NCI-H2227 (cell line): ENCODE measurements around the gene DNAH2.
A peak's percentile ranks its signal among the peaks of the same experiment; 100 is the strongest.

Experiments
- DNase-seq: peaks from one replicate; lab custom pipeline; 2025; ENCODE audit not compliant: unreplicated experiment; lab: John Stamatoyannopoulos, UW

The DNAH2 gene

DNA sequence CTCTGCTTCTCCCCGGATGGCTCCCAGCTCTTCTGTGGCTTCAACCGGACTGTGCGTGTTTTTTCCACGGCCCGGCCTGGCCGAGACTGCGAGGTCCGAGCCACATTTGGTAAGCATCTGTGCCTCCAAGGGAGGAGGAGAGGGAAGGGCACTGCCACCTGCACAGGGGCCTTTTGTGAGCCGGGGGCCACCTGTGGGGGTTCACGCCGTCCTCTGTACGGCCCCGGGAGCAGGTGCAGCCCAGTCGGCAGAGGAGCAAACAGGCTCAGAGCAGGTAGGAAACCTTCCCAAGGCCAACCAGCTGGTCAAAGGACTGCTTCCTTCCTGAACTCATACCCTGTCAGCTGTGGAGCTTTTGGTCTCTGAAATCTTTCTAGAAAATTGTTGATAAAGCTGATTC lies 15.9 kb upstream of the DNAH2 start:
- no peak for DNase-seq

DNA sequence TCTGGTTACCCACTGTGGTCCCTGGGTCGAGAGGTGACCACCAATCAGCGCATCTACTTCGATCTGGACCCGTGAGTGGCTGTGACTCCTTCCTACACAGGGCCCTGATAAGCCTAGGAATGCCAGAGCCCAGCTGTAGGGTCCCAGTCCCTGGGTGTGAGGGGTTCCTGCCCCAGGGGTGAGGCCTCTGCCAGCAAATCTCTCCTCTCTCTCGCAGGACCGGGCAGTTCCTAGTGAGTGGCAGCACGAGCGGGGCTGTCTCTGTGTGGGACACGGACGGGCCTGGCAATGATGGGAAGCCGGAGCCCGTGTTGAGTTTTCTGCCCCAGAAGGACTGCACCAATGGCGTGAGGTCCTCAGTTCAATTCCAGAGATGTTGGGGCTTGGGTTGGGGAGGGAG lies 14.8 kb upstream of the DNAH2 start:
- no peak for DNase-seq

DNA sequence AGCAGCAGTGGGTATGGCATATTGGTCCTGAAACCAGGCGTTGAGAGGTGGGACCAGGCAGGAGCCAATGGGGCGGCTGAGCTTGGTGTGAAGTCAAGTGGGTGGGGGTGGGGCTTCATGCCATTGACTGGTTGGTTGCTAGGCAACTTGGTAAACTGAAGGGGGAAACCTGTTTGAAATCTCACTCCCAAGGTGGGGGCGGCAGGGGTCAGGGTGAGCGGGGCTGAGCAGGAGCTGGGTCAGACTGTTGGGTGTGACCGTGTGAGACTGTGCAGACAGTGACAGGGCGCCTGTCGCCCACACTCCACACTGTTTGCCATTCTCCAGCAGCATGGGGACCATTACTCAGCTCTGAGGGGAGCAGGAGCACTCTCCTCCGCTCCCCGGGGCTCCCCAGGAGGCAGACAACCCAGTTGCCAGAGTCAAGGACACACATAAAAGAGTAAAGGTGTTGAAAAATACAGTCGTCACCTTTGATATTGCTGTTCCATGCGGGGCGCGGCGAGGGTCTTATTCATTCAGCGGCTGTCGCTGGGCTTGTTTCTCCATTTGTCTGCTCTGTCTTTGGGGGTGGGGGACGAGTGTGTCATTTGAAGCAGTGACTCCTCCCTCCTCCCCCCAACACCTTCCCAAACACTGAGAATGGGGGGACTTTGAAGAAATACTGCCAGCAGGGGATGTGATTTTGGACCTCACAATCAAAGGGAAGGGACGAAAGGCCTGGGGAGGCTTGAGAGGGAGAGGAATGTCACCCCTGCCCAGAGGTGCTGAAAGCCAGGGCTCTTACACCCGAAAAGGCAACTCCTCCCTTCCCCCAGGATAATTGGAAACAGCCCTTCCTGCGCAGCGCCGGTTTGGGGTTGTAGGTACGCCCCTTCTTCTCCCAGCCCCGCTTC lies 13.7 kb upstream of the DNAH2 start:
- peak; percentile 89 for DNase-seq

DNA sequence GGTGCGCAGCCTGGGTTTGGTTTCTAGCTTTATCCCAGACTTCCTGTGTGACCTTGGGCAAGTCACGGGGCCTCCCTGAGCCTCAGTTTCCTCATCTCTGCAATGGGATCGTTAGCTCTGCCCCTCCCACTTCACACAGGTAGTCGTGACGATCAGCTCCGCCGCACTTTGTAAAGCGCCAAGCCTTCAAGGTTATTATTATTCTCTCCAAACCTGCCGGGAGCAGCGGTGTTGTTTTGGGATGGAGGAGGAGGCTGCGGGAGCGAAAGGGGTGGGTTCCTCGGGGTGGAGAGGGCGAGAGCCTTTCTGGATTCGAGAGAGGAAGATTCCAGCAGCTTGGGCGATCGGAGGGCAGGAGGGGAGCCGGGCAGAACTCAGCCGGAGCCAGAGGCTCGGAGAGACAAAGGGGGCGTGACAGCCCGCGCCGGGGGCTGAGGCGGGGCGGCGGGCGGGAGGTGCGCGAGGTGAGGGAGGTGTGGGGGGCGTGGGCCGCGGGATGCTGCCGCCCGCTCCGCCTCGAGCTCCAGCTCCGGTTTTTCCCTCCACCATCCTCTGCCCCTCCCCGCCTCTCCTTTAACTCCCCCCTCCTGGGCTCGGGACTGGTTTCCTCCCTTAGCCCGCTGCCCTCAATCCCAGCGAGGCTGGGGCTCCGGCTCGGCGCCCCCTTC lies 12.8 kb upstream of the DNAH2 start, which contains the start of gene EFNB3:
Gene EFNB3 (plus strand): TSS at position 602 of the 668 bp plus-strand sequence. CDS start 397 bp downstream, outside the sequence.
- peak; percentile 83 for DNase-seq

DNA sequence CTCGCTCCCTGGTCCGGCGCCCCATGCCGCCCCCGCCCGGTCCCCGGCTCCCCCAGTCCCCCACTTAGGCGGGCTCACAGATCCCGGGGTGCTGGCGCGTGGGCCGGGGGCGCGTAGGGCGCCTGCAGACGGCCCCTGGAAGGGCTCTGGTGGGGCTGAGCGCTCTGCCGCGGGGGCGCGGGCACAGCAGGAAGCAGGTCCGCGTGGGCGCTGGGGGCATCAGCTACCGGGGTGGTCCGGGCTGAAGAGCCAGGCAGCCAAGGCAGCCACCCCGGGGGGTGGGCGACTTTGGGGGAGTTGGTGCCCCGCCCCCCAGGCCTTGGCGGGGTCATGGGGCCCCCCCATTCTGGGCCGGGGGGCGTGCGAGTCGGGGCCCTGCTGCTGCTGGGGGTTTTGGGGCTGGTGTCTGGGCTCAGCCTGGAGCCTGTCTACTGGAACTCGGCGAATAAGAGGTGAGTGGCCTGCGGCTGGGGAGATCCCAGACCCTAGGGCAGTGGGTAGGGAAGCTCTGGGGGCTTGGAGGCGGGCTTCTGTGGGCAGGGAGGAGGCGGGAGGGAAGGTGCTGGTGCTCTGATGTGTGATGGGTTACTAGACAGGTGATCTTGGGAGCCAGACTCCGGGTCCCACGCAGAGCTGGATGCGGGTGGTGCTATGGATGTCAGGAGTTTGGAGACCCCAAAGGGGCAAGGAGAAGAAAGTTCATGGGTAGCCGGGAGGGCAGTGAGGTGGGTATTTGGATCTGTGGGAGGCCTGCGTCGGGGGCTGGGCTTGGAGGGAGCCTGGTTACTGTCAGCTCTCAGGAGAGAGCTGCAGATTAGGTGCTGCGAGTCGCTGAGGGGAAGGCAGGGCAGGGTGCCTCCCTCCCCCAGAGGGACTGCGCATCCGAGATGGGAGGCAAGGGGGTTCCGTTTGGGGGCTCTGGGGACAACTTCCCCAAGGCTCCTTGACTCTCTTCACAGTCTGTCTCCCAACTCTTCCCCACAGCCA lies 12.0 kb upstream of the DNAH2 start:
- DNase-seq, result peak; percentile 23

DNA sequence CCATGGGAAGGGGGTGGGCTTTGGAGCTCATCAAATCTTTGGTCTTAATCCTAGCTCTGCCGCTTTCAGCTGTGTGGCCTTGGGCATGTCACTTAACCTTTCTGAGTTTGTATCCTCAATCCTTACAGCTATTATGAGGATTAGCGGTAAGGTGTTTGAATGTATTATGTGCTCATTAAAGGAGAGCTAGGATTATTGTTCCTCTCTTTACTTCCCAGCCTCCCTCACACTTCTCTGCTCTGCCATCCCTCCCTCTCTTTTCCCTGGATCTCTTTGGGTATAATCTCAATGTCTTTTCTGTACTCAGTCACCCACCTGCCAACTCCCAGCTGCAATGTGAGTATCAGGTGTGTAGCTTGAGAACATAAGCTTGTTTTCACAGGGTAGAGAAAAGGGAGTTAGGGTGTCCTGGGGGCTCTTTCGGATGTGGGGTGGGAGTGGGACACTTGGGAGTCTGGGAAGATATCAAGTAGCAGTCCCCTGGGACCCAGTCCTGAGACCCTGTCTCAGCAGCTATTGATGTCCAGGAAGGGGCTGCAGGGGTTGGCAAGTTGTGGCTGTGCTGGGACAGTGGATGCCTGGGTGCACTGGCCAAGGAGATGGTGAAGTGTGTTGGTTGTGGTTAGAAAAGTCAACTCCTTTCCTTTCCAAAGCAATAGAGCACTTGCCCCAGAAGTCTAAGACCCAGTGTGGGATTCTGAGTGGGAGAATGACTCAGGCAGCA lies 10.8 kb upstream of the DNAH2 start:
- no peak for DNase-seq

DNA sequence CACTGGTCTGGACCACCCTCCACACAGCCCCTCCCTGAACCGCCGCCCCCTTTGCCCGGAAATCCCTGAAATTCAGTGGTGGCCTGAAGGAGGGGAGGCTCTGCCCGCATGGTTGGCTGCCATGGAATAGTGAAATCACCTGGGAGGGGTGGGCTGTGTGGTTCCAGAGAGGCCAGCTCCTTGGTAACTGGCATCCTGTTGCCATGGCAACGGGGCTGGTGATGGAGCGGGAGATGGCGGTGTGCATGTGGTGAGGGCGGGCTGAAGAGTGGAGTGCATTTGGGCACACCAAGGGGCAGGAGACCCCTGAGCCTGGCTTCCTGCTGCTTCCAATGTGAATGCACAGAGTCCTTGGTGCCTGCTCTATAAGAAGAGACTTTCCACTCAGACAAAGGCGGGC lies 10.1 kb upstream of the DNAH2 start:
- DNase-seq, result peak; percentile 84

DNA sequence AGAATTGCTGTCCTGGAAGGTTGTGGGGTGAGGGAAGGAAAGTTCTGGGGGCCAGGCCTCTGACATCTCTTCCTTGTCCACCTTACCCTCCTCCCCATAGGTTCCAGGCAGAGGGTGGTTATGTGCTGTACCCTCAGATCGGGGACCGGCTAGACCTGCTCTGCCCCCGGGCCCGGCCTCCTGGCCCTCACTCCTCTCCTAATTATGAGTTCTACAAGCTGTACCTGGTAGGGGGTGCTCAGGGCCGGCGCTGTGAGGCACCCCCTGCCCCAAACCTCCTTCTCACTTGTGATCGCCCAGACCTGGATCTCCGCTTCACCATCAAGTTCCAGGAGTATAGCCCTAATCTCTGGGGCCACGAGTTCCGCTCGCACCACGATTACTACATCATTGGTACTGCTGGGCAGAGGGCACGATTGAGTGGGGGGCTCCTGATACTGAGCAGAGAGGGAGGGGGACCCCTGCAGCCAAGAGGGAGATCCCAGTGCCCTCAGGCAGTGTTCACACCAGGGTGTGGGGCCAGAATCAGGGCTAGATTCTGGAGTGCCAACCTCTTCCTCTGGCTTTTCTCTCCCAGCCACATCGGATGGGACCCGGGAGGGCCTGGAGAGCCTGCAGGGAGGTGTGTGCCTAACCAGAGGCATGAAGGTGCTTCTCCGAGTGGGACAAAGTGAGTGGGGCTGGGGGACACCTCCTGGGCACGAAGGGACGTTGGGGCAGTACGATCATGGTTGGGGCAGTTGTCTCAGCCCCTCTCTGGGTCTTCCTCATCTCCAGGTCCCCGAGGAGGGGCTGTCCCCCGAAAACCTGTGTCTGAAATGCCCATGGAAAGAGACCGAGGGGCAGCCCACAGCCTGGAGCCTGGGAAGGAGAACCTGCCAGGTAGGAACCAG lies 9.4 kb upstream of the DNAH2 start:
- DNase-seq, result no peak

DNA sequence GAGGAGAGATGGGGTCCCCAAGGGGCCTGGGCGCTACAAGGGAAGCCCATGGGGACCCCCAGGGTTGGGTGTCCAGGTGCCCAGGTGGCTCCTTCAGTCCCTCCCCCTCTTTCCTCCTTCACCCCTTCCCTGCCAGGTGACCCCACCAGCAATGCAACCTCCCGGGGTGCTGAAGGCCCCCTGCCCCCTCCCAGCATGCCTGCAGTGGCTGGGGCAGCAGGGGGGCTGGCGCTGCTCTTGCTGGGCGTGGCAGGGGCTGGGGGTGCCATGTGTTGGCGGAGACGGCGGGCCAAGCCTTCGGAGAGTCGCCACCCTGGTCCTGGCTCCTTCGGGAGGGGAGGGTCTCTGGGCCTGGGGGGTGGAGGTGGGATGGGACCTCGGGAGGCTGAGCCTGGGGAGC lies 8.5 kb upstream of the DNAH2 start:
- DNase-seq, result no peak

DNA sequence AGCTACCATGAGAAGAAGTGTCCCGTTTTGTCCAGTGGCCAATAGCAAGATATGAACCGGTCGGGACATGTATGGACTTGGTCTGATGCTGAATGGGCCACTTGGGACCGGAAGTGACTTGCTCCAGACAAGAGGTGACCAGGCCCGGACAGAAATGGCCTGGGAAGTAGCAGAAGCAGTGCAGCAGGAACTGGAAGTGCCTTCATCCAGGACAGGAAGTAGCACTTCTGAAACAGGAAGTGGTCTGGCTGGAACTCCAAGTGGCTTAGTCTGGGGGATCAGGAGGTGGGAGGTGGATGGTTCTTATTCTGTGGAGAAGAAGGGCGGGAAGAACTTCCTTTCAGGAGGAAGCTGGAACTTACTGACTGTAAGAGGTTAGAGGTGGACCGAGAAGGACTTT lies 7.2 kb upstream of the DNAH2 start:
- no peak for DNase-seq

DNA sequence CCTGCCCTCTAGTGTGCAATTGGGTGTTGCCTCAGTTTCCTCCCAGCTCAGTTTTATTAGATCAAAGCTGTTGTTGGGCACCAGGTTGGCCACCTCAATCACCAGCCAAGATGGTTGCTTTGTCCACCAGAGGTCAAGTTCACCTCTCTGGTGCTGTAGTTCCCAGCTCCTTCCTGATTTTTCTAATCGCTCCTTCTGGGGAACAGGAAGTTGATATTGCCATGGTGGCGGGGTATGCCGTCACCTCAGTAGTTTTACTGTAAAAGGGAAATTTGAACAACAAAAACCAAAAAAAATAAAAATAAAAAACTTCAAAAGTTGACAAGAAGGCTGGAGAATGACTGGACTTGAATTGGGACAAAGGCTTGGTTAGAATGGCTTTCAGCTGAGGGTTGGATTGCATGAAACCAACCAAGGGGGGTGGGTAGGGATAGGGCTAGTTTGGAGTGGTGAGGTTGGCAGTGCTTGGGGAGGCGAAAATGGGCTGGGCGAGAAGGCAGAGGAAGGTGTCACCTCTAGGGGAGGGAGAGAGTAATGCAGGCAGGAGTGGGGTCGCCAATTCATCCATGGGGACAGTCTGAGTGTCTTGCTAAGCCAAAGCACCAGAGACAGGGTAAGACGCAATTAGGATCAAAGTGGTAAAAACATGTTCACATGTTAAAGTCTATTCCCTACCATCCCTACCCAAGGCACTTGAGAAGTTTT lies 6.3 kb upstream of the DNAH2 start:
- DNase-seq, result peak; percentile 8

DNA sequence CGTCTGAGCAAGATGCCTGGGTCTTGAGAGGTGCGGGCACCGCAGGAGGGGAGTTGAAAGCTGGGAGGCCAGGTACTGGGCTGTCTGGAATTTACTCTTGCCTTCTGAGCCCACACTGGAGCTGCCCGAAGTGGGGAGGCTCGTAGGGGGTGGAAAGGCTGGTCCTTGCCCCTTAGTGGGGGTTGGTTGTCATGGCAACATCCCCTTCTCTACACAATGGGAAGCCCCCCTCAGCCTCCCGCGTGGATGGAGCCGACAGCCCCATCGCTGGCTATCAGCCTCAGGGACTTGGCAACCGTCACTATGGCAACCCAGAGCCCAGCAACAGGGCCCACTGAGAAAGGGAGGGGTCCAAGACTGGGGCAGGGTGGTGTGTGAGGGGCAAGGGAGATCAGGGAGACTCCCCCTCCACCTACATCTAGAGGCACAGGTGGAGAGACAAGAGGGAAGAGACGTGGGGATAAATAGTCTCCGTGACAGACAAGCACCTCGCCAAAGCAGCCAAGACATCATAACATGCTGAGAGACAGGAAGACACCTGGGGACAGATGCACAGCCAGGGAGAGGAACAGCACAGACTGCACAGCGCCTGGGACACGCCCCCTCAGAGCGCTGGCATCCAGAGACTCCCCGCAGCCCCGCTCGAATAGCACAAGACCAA lies 5.3 kb upstream of the DNAH2 start:
- DNase-seq, result peak; percentile 67

DNA sequence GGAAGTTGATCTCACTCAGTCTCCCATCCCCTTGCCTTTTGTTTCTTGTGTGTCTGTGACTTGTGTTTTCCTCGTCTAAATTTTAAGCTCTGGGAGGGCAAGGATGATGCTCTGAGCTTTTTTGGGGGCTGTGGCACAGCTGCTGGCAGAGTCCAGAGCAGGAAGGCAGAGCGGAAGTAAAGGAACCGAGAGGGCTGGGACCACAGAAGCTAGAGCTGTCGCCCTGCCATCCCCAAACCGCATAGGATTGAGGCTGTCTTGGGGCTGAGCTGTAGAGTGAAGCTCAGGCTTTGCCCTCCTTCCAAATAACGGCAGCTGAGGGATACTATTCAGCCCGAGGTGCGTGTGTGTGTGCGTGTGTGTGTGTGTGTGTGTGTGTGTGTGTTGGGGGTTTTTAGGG lies 3.8 kb upstream of the DNAH2 start:
- DNase-seq, result no peak

DNA sequence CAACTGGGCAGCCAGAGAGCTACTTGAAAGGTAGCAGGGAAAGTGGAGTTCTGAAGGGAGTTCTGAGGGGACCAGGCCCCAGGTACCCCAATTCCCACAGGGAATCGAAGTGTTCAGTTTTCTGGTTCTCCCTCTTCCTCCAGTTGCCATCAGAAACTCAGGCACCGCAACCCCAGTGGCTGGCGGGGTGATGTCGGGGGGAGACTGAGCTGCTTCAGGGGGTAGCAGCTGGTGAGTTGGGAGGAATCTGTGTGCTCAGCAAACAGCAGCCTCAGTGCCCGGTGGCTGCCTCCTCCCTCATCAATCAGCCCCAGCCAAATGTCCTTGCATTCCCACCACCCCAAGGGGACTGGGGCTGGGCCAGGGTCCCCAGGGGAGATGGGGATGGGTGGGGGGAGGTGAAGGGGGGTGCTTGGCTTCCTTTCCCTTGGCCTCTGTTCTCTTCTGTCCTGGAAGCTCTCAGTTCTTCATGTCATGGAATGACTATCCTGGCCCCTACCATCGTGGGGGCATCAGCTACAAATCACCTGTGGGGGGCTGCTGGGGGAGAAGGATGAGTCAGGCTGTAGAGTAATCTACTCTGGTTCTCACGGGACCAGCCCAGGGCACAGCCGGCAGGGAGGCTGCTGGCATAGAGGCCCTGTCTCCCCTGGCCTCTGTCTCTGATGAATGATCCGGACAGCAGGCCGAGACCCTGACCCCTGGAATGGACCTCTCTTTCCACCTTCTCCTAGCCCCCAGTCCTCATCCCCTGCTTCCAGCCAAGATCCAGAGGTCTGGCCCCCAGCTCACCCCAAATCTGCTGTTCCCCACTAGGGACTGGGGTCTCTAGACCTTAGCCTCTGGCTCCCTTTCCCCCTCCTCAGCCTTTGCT lies 2.6 kb upstream of the DNAH2 start:
- peak; percentile 8 for DNase-seq

DNA sequence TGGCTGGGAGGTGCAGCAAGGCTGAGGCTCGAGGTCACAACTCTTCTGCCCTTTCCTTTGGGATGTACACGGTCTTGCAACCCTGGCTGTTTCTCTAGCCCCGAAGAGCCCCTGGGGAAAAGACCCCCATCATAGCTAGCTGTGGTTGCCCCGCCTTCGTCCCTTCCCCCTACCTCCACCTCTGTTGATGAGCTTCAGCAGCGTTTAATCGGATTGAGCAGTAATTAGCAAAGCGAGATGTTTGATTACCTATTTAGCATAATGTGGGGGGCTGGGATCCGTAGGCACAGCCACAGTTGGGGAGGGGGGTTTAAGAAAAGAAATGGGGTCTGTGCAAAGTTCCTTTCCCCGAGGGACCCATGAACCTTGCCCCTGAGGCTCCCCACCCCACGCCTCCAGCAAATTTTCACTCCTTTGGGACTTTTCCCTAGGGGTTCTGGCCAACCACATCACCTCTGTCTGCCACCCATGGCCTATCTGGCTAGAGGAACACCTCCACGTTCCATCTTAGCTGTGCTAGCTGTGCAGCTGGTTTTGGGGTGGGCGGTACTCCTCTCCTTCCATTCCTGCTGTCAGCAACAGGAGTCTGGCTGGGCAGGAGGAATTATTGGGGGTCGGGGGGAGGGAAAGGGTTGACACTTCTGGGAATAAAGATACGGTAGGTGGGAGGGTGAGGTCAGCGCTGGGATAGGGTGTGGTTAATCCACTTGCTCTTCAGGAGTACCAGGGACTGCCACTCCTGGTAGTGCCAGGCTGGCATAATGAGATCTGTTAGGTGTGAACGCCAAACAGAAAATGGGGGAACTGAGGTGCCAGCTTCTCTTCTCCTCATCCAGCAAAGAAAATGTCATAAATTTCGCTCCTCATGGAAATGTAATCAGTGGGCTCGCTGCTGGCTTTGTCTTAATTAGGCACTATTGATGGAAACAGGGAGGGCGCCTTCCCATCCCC lies 1.3 kb upstream of the DNAH2 start:
- DNase-seq, result no peak

DNA sequence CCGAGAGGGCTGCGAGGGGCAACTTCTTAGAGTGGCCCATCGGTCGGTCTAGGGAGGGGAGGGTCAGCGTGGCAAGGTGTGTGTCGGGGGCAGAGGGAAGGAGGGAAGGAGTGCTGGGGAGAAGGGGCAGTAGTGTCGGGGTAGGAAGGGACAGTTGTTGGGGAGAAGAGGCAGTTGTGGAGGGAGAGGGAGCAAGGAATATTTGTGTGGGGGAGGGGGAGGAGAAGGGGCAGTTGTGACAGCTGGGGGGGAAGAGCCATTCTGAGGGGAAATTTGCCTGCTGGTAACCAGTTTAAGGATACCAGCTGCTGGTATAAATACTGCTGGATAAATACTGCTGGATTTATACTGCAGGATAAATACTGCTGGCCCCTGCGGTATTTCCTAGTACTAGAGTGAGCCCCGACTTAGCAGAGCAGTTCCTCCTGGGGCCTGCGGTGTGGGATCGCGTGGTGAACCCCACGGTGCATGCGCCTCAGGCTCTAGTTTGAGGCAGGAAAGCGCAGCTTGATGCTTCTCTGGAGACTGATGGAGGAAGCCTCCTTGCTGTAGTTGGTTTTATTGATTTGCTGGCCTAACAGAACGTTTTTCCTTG lies 309 bp downstream of the DNAH2 start:
- no peak for DNase-seq
